Body of pancreas (tissue), 4 donors: ENCODE data around the gene CALR3. TPM values are rescaled to one million over a fixed set of nuclear protein-coding genes. Genes with fewer than 3 reads are reported as not detected.
"Not testable (repeated sequence)": the region's sequence is repeated elsewhere in the genome, so short reads cannot be mapped to it uniquely, and the experiment has no call there.

ENCODE experiments used
- ATAC-seq: fragments of 150-250 bp; one replicate; pipeline ENCODE4 v1.9.1; 2016
- DNase-seq, 4 donors: peaks; one replicate each; pipeline ENCODE4 v3.0.0-alpha.2; 2019
- H3K27ac ChIP-seq, 4 donors: fragments of 200-600 bp; sonication (generic); 1 replicate in 3 of 4; 2 replicates in 1 of 4; pipeline versions ENCODE4 v1.5.1 to v1.6.1; 2016 to 2019; ENCODE audit warnings: mild to moderate bottlenecking in 1 of 4, mixed read lengths in 1 of 4, moderate library complexity in 1 of 4
- H3K27me3 ChIP-seq, 2 donors: fragments of 200-600 bp; sonication (generic); one replicate each; pipeline ENCODE4 v1.6.0; 2016; ENCODE audit warnings: mild to moderate bottlenecking in 1 of 2
- H3K36me3 ChIP-seq, 2 donors: fragments of 200-600 bp; sonication (generic); replicated peaks in 1 of 2; 2 replicates each; pipeline ENCODE4 v1.5.1; 2016; ENCODE audit warnings: low read depth in 2 of 2; ENCODE audit not compliant: insufficient read depth in 1 of 2
- H3K4me1 ChIP-seq: fragments of 200-600 bp; sonication (generic); one replicate; pipeline ENCODE4 v1.6.0; 2016
- H3K4me3 ChIP-seq, 2 donors: fragments of 200-600 bp; sonication (generic); 1 replicate in 1 of 2; 2 replicates in 1 of 2; pipeline ENCODE4 v1.5.1; 2016 to 2019
- H3K9me3 ChIP-seq, 3 donors: fragments of 200-600 bp; sonication (generic); 1 replicate in 2 of 3; 2 replicates in 1 of 3; pipeline ENCODE4 v1.5.1; 2016
- POLR2A ChIP-seq, 3 donors: fragments of 450-650 bp; IDR thresholded peaks; one replicate each; pipeline ENCODE4 v1.6.1; 2016; ENCODE audit warnings: antibody characterized with exemption in 3 of 3, mild to moderate bottlenecking in 2 of 3
- WGBS, 2 donors: methylation state at CpG; one replicate each; pipeline ENCODE4 v1.1.5; 2017; 5-methylcytosine and 5-hydroxymethylcytosine counted together
- intact Hi-C: fragments of 100-400 bp; cut with DNase I; formaldehyde crosslinking; loops from one replicate; pipeline ENCODE4 v1.15.1; 2023
- total RNA-seq, 2 donors: library from RNA; depleted of rRNA; stranded (reverse); fragments of >200 nt; gene quantifications; one replicate each; pipeline ENCODE4 v1.1.0, GENCODE V29; 2016
- TF ChIP-seq, protein P1 (sequence below), 7 experiments: fragments of 450-650 bp in 4 of 7; fragments of 200-600 bp in 3 of 7; sonication (generic) in 3 of 7; IDR thresholded peaks; one replicate each; pipeline ENCODE4 v1.5.1; 2016 to 2019; ENCODE audit warnings: antibody characterized with exemption in 7 of 7

The CALR3 gene
- total RNA-seq, 2 donors from 2014 or later, result not detected

DNA sequence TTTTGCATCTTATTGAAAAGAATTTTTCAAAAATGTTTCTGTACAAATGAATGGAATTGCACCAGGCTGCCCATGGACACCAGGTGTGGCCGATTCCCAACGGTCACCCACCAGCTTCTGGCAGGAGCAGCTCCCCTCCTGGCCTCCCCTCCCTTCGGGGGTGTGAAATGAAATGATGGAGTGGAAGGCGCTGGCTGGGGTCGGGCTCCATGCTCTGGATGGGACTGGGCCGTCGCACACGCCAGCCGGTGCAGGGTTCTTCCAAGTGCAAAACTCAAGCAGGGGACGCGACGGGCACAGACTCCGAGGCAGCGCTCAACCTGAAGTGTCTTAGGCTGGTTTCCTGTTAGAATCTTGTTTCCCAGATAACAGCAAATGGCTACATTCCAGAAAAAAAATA lies 22.1 kb upstream of the CALR3 start:
- Histone ChIP-seq H3K9me3 (no peaks in the 10 kb centered on the region), H3K4me3 (no peak overlapping the region), H3K27me3 (no peaks in the 10 kb centered on the region), H3K27ac (no peak overlapping the region), H3K36me3 (peaks cover 21 to 34% of the 10 kb centered on the region in 2 donors), H3K4me1 (no peaks in the 10 kb centered on the region)
- TF ChIP-seq POLR2A (IDR thresholded peaks at IDR 0.05), result no peak
- TF ChIP-seq, protein P1, sequence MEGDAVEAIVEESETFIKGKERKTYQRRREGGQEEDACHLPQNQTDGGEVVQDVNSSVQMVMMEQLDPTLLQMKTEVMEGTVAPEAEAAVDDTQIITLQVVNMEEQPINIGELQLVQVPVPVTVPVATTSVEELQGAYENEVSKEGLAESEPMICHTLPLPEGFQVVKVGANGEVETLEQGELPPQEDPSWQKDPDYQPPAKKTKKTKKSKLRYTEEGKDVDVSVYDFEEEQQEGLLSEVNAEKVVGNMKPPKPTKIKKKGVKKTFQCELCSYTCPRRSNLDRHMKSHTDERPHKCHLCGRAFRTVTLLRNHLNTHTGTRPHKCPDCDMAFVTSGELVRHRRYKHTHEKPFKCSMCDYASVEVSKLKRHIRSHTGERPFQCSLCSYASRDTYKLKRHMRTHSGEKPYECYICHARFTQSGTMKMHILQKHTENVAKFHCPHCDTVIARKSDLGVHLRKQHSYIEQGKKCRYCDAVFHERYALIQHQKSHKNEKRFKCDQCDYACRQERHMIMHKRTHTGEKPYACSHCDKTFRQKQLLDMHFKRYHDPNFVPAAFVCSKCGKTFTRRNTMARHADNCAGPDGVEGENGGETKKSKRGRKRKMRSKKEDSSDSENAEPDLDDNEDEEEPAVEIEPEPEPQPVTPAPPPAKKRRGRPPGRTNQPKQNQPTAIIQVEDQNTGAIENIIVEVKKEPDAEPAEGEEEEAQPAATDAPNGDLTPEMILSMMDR (IDR thresholded peaks at IDR 0.05), result no peak
- 84% methylated on average over 14 of the region's 14 CpGs for WGBS, 2 donors
- intact Hi-C loops, result no loop called here
- ATAC-seq (no peak), DNase-seq (no peak)

DNA sequence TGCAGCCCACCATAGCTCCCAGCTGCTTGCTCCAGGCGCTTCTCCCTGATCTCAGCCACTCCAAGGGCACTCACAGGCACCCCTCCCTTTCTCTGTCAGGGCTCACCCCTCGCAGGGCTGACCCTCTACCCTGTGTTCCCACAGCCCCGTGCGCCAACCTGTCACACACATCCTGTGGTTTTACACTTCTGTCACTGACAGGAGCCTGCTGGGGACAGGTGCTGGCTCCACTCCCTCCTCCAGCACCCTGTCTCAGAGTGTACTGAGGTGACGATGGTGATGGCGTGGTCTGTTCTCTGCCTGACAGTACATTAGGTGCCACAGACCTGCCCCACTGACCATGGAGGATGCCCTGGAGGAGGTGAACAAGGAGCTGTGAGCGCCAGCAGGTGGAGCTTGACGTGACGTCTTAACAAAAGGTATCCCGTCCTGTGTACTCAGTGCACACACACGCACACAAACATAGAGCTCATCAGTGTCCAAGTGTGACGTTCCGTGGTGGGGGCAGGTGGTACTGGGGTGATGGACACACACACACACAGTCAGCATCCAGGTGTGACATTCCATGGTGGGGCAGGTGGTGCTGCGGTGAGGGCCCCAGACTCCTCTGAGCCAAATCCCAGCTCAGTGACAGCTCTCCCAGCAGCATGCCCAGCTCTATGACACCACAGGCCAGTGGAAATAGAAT lies 21.1 kb upstream of the CALR3 start:
- TF ChIP-seq, protein P1 (IDR thresholded peaks at IDR 0.05), result no peak
- no peak for TF ChIP-seq POLR2A (IDR thresholded peaks at IDR 0.05)
- intact Hi-C loops, result no loop called here
- 84 to 85% methylated on average over 14 of the region's 14 CpGs for WGBS, 2 donors
- ATAC-seq, result no peak
- Histone ChIP-seq H3K4me3 (no peak overlapping the region), H3K27ac (no peak overlapping the region), H3K27me3 (no peaks in the 10 kb centered on the region), H3K36me3 (peaks cover 14 to 27% of the 10 kb centered on the region in 2 donors), H3K4me1 (no peaks in the 10 kb centered on the region), H3K9me3 (no peaks in the 10 kb centered on the region)
- no peak for DNase-seq

DNA sequence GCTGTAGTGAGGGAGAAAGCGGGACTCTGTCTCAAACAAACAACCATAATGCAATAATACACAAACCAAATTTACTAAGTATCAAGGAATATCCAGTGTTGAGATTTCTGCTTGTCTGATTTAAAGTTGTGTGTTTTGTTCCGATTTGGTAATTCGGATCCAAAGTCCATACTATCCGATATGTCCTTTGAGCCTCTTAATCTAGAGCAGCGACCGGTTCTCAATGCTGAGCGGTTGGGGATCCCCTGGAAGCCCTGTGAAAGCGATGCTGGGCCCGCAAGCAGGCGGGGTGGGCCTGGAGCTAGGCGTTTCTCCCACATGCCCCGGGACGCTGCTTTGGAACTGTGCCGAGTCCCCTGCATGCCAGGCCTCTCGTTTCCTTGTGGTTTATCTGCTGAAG lies 20.4 kb upstream of the CALR3 start:
- H3K27ac ChIP-seq, result no peak overlapping the region
- ATAC-seq, result no peak
- no peak for TF ChIP-seq POLR2A (IDR thresholded peaks at IDR 0.05)
- TF ChIP-seq, protein P1 (IDR thresholded peaks at IDR 0.05), result no peak
- DNase-seq, result no peak
- peaks cover 14 to 27% of the 10 kb centered on the region in 2 donors for H3K36me3 ChIP-seq
- H3K27me3 ChIP-seq, result no peaks in the 10 kb centered on the region
- H3K4me1 ChIP-seq, result no peaks in the 10 kb centered on the region
- 75 to 89% methylated on average over 14 to 15 of the region's 15 CpGs for WGBS, 2 donors
- no peak overlapping the region for H3K4me3 ChIP-seq
- intact Hi-C loops, result no loop called here
- H3K9me3 ChIP-seq, result no peaks in the 10 kb centered on the region

DNA sequence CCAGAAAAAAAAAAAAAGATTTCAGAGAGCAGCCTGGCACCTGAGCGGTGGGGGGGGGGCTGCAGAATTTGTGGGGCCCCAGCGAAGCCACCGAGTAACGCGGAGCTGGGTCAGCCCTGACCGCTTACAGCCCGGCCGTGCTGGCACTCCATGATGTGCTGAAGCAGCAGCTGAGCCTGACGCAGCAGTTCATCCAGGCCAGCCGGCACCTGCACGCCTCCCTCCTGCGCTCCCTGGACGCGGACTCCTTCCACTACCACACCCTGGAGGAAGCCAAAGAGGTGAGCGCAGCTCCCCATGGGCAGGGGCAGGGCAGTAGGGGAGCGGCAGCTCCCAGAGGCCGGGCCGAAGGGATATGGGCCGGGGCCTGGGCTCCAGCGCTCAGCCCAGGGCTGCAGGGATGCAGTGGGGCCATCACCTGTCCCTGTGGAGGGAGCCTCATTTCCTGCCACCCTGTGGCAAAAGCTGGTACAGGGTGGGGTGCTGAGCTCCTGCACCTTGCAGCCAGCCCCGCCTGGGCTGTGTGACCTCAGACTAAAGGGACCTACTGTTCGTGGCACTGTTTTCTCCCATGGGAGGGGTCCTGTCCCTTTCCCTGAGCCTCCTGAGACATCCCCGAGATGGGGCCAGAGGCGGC lies 18.5 kb upstream of the CALR3 start:
- DNase-seq (no peak), ATAC-seq (no peak)
- no peak for TF ChIP-seq POLR2A (IDR thresholded peaks at IDR 0.05)
- TF ChIP-seq, protein P1 (IDR thresholded peaks at IDR 0.05), result no peak
- Histone ChIP-seq H3K4me1 (no peaks in the 10 kb centered on the region), H3K27ac (no peak overlapping the region), H3K27me3 (no peaks in the 10 kb centered on the region), H3K4me3 (no peak overlapping the region), H3K36me3 (peaks cover under 1 to 18% of the 10 kb centered on the region in 2 donors), H3K9me3 (no peaks in the 10 kb centered on the region)
- intact Hi-C loops, result no loop called here
- 91 to 99% methylated on average over 21 to 24 of the region's 24 CpGs for WGBS, 2 donors

DNA sequence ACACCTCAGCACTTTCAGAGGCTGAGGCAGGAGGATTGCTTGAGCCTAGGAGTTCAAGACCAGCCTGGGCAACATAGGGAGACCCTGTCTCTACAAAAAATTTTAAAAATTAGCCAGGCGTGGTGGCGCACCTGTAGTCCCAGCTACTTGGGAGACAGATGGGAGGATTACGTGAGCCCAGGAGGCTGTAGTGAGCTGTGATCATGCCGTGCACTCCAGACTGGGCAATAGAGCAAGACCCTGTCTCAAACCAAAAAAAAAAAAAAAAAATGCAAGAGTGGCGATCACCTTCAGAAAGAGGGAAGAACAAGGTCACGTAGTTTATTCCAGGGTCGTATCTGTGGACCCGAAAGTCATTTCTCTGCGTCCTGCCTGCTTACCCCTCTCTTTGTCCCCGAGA lies 16.6 kb upstream of the CALR3 start:
- DNase-seq, H3K4me3 ChIP-seq, H3K36me3 ChIP-seq, H3K27me3 ChIP-seq, intact Hi-C loops, H3K9me3 ChIP-seq, H3K4me1 ChIP-seq, ATAC-seq, H3K27ac ChIP-seq: not testable (repeated sequence)
- WGBS, 2 donors, result 91 to 95% methylated on average over 8 to 10 of the region's 10 CpGs
